HPDE6-E6E7 (cell line): ENCODE data around the gene B4GAT1.

Source experiments
- DNase-seq: peaks from one replicate; pipeline ENCODE4 v3.0.0; 2011; ENCODE audit warnings: missing footprints; ENCODE audit errors: extremely low spot score

B4GAT1 gene

GRCh38 chr11:66309475-66309874 lies 38.0 kb downstream of the B4GAT1 start:
- DNase-seq = no peak

- DNase-seq = no peak
These were observed 44.8 kb downstream of the B4GAT1 start for GRCh38 chr11:66302656-66303055.

GRCh38 chr11:66299186-66299585 lies 48.2 kb downstream of the B4GAT1 start:
- no peak for DNase-seq

- DNase-seq = no peak
These were observed 49.8 kb downstream of the B4GAT1 start for GRCh38 chr11:66297610-66298009.
